NCI-H1436 (cell line): ENCODE data around the gene FLOT1.
"Not testable (repeated sequence)": the region's sequence is repeated elsewhere in the genome, so short reads cannot be mapped to it uniquely, and the experiment has no call there.

ENCODE experiments used
- DNase-seq: peaks from one replicate; lab custom pipeline; 2025; lab: John Stamatoyannopoulos, UW

FLOT1 gene

DNA sequence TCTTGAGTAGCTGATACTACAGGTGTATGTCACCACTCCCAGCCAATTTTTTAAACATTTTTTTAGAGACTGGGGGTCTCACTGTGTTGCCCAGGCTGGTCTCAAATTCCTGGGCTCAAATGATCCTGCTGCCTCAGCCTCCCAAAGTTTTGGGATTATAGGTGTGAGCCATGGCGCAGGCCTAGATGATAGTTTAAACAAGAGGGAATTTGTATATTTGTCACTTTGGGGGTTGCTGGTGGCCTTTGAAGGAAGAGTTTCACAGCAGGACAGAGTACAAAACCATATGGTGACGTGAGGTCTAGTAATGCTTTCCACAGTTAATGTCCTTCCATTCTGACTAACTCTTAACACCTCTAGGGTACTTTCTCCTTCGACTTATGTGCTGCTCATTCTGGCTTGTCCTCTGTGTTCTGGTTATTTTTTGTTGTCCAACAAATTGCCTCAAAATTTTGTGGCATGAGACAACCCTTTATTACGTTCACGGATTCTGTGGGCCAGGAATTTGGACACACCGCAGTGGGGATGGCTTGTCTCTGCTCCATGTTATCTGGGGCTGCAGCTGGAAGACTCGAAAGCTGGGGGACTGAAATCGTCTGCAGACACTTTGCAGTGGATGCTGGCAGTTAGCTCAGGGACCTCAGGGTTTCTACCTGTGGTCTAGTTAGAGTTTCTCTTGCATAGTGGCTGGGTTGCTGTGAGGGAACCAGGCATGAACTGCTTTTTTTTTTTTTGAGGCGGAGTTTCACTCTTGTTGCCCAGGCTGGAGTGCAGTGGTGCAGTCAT is 24.9 kb upstream of the FLOT1 start:
- no peak for DNase-seq

DNA sequence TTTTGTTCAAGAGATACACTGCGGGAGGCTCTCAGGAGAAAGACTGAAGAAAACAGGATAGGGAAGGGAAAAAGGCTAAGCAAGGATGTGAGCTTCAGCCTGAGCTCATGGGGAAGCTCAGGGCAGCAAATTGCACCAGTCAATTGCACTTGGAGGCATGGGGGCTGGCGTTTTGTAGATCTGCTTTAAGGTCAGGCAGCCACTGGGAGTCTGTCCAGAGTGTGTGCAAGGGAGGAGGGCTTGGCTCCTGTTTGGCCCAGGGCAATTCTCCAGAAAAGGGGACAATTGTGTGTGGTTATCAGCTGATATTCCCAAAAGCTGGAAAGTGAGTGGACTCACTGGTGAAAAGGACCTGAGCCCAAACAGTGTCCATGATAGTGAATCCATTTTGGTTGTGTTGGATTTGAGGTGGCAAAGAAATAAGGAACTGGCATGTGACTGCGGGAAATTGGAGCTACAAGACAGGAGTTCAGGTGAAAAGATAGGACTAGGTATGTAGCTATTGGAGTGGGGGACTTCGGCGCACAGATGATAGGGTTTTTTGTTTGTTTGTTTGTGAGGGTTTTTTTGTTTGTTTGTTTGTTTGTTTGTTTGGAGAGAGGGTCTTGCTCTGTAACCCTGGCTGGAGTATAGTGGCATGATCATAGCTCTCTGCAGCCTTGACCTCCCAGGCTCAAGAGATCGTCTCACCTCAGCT is 24.1 kb upstream of the FLOT1 start:
- no peak for DNase-seq

GRCh38 chr6:30765495-30765894 is 23.0 kb upstream of the FLOT1 start:
- not testable (repeated sequence) for DNase-seq

GRCh38 chr6:30764490-30765043 is 22.1 kb upstream of the FLOT1 start:
- not testable (repeated sequence) for DNase-seq

GRCh38 chr6:30763618-30764489 is 21.4 kb upstream of the FLOT1 start:
- DNase-seq = no peak

DNA sequence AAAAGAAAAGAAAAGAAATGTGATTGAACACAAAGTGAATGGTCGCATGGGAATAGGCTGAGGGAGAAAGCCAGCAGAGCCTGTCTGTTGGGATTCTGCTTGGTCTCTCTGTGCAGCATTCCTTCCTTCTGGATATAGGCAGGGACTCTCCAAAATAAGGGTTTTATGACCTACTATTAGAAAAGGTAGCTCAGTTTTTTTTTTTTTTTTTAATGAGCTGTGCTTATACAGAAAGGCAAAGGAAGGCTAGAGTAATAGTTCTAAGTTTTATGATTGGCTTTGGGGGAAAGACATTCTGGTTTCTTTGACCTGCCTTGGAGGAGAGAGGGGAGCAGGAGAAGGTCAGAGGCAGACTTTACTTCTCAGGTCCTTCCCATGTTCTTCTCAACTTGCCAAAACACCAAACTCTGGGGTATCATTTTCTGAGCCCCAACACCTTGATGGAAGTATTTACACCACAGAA is 20.7 kb upstream of the FLOT1 start:
- DNase-seq = no peak

- no peak for DNase-seq
Measured at GRCh38 chr6:30761791-30762429, 19.4 kb upstream of the FLOT1 start.

GRCh38 chr6:30760549-30760948 is 18.1 kb upstream of the FLOT1 start:
- DNase-seq = no peak

DNA sequence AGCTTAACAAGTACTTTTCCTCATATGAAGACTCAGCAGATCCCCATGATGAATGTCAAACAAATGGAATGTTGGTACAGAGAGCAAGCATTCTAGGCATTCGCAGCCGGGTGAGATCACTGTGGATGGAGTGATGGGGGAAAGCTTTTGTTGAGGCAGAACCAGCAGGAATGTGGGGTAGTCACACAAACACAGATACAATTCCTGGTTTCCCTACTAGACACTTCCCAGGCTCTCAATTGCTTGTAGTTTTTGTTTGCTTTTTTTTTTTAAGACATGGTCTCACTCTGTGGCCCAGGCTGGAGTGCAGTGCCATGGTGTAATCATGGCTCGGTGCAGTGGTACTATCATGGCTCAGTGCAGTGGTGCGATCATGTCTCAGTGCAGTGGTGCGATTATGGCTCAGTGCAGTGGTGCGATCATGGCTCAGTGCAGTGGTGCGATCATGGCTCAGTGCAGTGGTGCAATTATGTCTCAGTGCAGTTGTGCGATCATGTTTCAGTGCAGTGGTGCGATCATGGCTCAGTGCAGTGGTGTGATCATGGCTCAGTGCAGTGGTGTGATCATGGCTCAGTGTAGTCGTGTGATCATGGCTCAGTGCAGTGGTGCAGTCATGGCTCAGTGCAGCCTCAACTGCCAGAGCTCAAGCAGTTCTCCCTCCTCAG is 17.2 kb upstream of the FLOT1 start:
- DNase-seq = no peak

GRCh38 chr6:30757261-30757904 is 14.9 kb upstream of the FLOT1 start:
- DNase-seq = no peak

- not testable (repeated sequence) for DNase-seq
Measured at GRCh38 chr6:30756405-30757003, 14.0 kb upstream of the FLOT1 start.

GRCh38 chr6:30754631-30755030 is 12.1 kb upstream of the FLOT1 start:
- no peak for DNase-seq

DNA sequence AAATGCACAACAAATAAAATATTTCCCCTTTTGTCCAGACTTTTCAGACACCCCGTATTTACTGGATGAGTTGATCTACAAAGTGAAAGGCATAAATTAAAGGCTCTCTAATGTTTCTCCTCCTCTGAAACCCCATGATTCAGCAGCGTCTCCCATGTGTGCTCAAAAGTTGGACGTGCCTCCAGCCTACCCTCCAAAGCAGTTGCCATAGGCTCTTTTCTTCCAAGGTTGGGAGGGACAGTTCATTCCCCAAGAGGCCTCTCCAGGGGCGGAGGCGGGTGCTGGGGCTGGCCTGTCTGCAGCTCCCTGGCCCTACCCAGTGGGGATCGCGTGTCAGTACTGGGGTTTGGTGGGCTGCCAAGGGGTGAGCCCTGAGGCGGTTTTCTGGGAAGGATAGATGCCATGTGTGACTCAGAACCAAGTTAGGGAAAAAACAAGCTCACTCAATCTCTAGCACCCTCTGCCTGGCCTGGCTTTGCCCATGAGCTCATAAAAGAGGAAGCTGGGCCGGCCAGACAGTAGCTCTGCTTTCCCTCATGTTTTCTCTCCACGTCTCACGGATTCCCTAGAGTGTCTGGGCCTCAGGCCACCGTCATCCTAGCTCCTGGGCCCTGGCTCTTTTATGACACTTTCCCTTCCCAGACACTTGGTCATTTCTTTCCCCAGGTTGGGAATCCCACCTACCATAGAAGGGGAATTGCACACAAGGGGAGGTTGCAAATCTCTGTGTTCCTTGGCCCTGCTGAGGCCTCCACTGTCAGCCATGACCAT is 9.9 kb upstream of the FLOT1 start:
- DNase-seq = no peak

GRCh38 chr6:30750379-30750668 is 7.8 kb upstream of the FLOT1 start:
- no peak for DNase-seq

DNA sequence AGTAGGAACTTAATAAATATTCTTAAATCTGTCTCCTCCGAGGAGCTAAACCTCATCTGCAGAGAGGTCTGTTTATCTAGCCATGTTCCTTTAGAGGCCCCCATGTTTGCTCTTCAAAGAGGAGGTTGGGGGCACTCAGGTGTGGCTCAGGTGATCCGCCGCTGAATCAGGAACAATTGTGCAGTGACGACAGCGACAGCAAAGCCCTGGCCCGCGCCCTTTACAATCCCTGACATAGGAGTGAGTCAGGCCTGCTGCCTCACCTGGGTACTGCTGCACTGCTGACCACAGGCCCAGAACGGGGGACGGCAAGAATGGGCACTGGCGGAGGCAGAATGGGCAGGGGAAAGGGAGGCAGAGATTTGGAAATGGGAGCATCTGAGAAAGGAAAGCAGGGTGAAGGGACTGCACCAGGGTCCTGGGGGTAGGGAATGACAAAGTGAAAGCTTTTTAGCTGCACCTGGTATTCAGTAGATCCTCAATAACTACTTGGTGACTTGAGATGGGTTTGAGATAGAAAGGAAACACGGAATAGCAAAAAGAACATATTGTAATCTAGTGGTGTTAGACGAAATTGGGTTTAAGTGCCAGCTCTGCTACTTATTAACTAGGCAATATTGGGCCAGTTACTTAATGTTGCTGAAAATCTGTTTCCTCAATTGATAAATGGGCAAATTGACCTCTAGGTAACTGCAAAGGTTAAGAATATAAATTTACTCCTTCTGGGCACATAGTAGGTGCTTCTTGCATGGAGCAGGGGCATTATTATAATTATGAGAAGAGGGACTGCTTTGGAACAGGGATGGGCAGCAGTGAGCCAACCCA is 7.3 kb upstream of the FLOT1 start:
- DNase-seq = no peak

- no peak for DNase-seq
Measured at GRCh38 chr6:30748851-30749540, 6.5 kb upstream of the FLOT1 start.

GRCh38 chr6:30747902-30748769 is 5.6 kb upstream of the FLOT1 start:
- DNase-seq = no peak
